Activated T-cell treated with anti-CD3 and anti-CD28 coated beads for 4 hours (primary cell): ENCODE measurements around the gene PIGU.

Source experiments
- DNase-seq: peaks from one replicate; pipeline ENCODE4 v3.0.0-alpha.2; 2020

Gene PIGU

GRCh38 chr20:34549291-34549928 is 127.5 kb downstream of the PIGU start:
- no peak for DNase-seq

DNA sequence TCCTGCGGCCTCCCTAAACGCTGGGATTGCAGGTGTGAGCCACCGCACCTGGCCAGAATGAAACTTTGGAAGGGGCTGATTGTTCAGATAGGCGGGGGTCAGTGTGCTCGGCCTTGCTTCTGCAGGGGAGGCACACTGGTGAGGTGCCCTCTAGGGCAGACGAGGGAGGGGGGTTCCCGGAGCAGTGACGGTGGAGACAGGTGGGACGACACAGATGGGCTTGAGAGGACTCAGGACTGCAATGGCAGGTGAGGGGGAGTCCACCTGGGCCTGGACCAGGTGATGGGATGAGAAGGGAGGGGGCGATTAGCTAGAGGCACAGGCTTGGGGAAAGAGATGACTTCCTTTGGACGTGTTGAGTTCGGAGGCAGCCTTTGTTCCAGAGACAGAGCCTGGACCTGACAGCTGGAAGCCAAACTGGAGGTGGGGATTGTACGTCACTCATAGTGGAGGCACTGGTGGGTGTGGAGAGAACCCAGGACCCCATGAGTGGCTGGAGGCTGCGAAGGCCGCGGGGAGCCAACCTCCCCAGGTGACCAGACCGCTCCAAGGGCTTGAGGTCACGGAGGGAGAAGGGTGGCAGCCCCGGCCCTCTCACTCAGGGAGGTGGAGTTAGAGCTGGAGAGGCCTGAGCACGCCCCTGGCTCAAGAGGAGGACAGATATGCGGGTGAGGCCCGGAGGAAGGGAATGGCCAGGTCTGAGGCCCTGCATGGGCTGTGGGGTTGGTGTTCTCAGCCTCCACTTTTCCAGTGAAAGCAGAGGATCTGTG is 128.9 kb downstream of the PIGU start:
- no peak for DNase-seq

GRCh38 chr20:34546751-34547181 is 130.1 kb downstream of the PIGU start:
- no peak for DNase-seq

- no peak for DNase-seq
These were observed 132.6 kb downstream of the PIGU start for GRCh38 chr20:34544109-34544796.

DNA sequence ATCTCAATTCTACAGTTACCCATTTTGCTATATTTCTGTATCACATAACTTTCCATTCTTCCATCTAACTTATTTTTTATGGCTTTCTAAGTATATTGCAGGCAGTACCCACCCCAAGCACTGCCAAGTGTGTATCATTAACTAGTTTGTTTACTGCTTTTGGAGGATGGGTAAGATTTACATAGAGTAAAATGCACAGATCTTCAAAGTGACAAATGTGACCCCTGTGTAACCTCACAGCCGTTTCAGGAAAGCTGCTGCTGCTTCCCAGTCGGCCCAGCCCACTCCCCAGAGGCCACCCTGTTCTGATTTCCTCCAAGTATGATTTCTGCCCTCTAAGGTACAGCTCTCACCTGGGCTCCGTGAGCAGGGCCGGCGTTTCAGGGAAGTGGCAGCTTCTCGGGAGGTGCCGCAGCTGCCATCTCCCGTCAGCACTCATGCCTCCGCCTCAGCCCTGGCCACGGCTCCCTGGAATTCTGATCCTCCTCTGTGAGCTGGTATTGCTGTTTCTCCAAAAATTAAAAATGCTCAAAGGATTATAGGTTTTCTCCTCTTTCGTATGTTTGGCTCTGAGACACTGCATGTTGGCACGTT is 133.3 kb downstream of the PIGU start:
- no peak for DNase-seq

- DNase-seq: no peak
These were observed 134.5 kb downstream of the PIGU start for GRCh38 chr20:34542439-34542838.

- no peak for DNase-seq
These were observed 135.0 kb downstream of the PIGU start for GRCh38 chr20:34541917-34542316.

DNA sequence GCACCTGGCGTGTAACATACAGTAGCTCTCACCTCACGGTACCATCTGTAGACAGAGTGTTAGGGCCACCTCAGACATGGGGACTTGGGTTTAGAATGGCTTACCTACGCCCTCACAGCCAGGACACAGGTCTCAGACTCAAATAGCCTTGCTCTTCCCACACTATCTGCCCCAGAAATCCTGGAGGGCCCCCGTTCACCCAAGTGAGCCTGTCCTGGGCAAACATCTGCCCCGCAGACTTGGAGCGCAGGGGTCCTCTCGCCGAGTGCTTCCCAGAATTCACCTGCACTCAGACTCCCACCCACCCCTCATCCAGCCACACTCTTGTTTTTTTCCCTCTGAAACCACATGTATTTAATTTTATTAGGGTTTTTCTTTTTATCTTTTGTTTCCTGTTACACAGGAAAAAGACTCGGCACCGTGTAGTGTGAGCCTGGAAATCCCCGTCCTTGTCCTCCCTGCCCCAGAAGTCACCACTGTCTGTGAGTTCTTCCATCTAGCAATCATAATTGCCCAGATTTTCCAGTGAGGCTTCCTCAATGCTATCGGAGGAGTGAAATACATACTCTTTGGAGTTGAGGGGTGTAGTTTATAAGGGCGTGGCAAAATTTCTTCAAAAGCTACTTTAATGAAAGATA is 135.5 kb downstream of the PIGU start:
- no peak for DNase-seq

DNA sequence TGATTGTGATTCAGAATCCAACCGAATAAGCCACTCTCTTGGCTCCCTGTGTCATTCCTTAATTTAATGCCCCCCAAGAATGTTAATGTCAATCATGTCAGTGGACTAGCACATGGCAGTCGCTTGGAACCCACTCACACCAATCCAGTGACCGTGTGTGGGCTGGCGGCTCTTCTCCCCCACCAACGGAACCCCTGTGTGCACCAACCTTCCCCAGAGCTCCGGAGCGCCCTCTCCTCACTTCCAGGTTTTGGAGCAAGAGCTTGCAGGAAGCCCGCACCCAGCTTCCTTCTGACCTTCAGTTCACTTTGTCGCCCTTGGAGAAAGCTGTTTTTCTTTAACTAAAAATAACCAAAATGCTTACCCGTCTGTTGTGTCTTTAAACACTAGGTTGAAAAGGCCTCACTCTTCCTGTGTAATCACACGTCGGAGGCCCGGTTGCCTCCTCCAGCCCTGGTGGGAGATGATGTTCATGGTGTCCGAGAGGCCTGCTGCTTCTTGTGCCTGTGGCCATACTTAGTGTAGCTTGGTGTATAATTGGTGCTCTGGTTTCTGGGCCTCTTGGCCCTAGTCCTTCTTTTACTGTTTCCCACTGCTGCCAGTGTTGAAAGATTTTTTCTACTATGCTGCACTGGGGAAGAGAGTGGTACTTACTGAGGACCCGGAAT is 136.2 kb downstream of the PIGU start:
- no peak for DNase-seq

- no peak for DNase-seq
These were observed 137.1 kb downstream of the PIGU start for GRCh38 chr20:34539756-34540155.

GRCh38 chr20:34538671-34539123 is 138.2 kb downstream of the PIGU start:
- DNase-seq: peak; percentile 44

DNA sequence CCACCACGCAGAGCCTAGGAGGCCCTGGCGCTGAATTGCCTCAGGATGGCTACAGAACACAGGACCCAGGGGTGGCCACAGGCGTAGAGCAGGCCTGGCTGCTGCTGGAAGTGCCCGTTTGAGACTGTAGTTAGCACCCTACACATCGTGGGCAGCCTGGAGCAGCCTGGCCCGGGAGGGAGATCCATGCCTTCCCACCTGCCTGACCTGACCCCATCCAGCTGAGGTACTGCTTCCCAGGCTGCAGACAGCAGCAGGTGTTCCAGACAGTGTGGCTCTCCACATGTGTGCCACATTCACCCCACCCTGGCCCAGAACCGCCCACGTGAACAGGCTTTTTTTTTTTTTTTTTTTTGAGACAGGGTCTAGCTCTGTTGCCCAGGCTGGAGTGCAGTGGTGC is 139.2 kb downstream of the PIGU start:
- DNase-seq: no peak

- no peak for DNase-seq
These were observed 140.0 kb downstream of the PIGU start for GRCh38 chr20:34536798-34537394.

DNA sequence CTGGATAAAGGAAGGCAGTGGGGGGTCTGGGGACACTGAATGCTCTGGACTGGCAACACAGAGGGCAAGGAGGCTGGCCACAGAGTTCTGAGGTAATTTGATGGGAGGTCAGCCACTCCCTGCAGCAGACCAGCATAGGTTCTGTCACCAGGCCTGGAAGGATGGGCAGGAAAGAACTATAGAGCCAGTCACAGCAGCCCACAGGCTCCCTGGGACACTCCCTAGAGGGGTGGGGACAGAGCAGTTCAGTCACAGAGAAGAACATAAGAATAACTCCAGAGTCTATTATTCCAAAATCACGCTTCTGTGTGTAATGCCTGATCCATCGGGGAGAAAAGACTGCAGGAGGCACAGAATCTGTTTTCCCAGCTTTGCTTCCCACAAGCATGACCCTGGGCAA is 141.0 kb downstream of the PIGU start:
- DNase-seq: no peak

DNA sequence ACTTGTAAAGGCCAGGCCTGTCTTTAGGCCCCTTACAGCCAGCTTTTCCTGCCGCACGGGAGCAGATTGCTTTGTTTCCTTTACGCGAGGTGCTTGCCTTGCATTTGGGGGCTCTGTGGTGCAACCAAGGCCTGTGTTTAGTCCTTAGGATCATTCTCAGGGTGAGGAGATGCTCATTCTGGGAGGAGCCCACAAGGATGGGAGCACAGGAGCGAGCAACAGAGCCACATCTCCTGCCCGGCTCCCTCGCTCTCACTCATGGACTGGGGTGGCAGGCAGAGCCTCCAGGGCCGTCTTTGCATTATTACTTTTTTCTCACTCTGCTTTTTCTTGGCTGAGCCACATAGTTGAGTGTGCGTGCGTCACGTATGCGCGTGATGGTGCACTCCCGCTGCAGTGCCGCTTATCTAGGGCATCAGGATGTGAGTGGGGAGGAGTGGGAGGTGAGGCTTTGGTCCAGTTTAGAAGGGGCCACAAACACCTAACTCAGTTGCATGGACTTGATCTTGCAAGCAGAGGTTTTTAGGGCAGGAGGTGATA is 141.5 kb downstream of the PIGU start:
- no peak for DNase-seq

DNA sequence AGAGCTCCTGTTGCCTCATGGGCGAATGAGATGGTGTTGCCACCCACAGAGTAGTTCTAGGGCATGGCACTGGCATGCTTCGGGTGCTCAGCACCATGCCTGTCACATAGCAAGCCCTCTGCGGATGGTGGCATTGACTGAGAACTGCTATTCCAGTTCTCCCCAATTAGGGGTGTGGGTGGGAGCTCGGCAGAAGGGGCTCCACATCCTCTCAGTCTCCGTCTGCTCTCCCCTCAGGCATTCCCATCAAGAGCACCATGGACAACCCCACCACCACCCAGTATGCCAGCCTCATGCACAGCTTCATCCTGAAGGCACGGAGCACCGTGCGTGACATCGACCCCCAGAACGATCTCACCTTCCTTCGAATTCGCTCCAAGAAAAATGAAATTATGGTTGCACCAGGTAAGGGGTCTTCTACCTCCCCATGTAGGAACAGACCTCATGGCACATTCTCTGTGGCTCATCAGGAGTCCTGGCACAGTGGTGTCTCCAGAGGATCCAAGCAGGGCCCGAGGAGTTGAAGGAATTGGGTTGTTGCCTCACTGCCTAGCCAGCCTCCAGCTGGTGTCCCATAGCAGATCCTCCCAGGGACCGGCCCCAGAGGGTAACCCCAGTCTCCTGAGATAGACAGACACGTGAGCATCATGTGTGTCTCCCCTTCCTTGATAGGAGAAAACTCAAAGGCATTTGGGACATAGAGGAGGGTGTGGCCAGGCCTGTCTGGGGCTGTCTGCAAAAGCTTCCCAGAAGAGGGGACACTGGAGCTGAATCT is 142.3 kb downstream of the PIGU start:
- no peak for DNase-seq

DNA sequence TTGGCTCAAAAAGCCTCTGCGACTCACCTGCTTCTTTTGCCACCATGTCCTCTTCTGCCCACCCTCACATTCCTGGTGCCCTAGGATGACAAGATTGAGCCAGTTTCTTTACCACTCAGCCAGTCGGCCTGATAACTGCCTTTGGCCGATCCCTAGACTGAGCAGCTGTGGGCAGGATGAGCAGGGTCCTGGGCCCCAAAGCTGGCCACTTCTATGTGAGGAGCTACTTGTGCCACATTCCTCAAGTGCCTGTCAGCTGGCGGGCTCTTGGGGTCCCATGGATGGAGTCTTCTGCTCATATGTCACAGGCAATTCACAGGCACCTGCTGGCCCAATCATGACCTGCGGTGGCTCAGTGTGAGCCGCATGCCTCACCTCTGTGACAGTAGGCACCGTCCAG is 144.1 kb downstream of the PIGU start:
- DNase-seq: no peak

DNA sequence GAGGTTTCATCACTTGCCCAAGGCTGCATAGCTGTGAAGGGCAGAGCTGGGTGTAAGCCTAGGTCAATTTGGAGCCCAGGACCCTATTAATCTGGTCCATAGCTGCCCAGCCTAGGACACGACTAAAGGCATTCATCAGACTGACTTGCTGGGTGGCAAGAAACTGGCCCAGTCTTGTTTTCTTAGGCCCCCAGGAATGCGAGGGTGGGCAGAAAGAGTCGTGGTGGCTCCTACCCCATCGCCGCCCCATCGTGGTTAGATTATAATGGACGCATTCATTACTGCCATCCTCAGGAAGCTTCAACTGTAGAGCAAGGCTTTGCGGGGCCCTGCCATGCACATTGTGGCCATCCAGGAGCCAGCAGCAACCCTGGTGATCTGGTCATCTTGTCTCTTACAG is 144.6 kb downstream of the PIGU start:
- no peak for DNase-seq

GRCh38 chr20:34531608-34532265 is 145.2 kb downstream of the PIGU start:
- DNase-seq: no peak

DNA sequence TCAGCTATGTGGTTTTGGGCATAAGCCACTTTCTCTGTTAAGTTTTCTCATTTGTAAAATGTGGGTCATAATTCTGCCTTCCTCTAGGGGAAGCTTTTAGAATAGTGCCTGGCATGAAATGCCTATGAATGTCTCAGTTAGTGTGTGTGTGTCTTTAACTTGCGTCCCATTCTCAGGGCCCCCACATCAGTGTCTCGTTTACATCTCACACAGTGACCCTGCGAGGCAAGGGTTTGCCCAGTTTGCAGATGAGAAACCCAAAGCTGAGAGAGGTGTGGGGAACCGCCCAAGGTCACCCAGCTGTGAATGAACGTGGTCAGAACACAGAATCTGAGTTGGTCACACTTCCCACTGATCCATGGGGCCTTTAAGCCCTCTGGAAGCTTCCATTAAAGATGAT is 146.6 kb downstream of the PIGU start:
- DNase-seq: no peak
